Transverse colon (tissue), 4 donors: ENCODE data around the gene ENTR1.

Source experiments
- CTCF ChIP-seq, 5 experiments: fragments of 200-600 bp in 3 of 5; fragments of 450-650 bp in 2 of 5; sonication (generic) in 3 of 5; IDR thresholded peaks; 1 replicate in 2 of 5; 2 replicates in 3 of 5; pipeline ENCODE4 v1.5.1; 2016 to 2017; ENCODE audit warnings: antibody characterized with exemption in 5 of 5, inconsistent platforms in 3 of 5, mild to moderate bottlenecking in 2 of 5, moderate library complexity in 1 of 5
- EP300 ChIP-seq: sonication (generic); formaldehyde crosslinking; IDR thresholded peaks from one replicate; pipeline ENCODE4 v1.6.1; 2017; ENCODE audit warnings: antibody characterized with exemption, low read depth
- POLR2A ChIP-seq: fragments of 450-650 bp; IDR thresholded peaks from one replicate; pipeline ENCODE4 v1.6.1; 2016; ENCODE audit warnings: antibody characterized with exemption, mild to moderate bottlenecking, moderate library complexity
- POLR2AphosphoS5 ChIP-seq, 3 donors: sonication (generic); formaldehyde crosslinking; IDR thresholded peaks; one replicate each; pipeline ENCODE4 v1.6.1; 2016; ENCODE audit warnings: antibody characterized with exemption in 3 of 3

GRCh38 chr9:136444102-136444501 is 33.7 kb upstream of the ENTR1 start:
- no peak for TF ChIP-seq EP300
- no peak for TF ChIP-seq POLR2A
- no peak for TF ChIP-seq CTCF (IDR thresholded peaks at IDR 0.05)
- no peak for TF ChIP-seq POLR2AphosphoS5 (IDR thresholded peaks at IDR 0.05)
